ENCODE results near the gene SUN2.
A peak's percentile ranks its signal among the peaks of the same experiment; 100 is the strongest.

Gene SUN2

GRCh38 chr22:38756711-38757463, 1.1 kb upstream of the SUN2 start:
- TF ChIP-seq ZFX (IDR thresholded peaks at IDR 0.05): no peak
- TF ChIP-seq CTCF (conservative IDR thresholded peaks at IDR 0.05): no peak
- H3K27ac ChIP-seq: peak overlapping the region; percentile 94

GRCh38 chr22:38755155-38755910, 465 bp downstream of the SUN2 start:
- peak overlapping the region; percentile 94 for H3K27ac ChIP-seq
- no peak for TF ChIP-seq CTCF (conservative IDR thresholded peaks at IDR 0.05)
- TF ChIP-seq ZFX (IDR thresholded peaks at IDR 0.05): peak; percentile 83; the same call in 1 of the 2 replicates

- TF ChIP-seq CTCF (conservative IDR thresholded peaks at IDR 0.05) (no peak), ZFX (IDR thresholded peaks at IDR 0.05) (no peak)
- H3K27ac ChIP-seq: peak overlapping the region; percentile 94
Observed at GRCh38 chr22:38754751-38755154, 1.0 kb downstream of the SUN2 start.

- H3K27ac ChIP-seq: peak overlapping the region; percentile 94
Observed at GRCh38 chr22:38753948-38754750, 1.6 kb downstream of the SUN2 start.

GRCh38 chr22:38751422-38752346, 4.1 kb downstream of the SUN2 start:
- H3K27ac ChIP-seq: peak overlapping the region; percentile 94
- TF ChIP-seq CTCF (conservative IDR thresholded peaks at IDR 0.05) (no peak), ZFX (IDR thresholded peaks at IDR 0.05) (no peak)

More at GRCh38 chr22:38753948-38754750, 1.6 kb downstream of the SUN2 start:
- TF ChIP-seq ZFX (IDR thresholded peaks at IDR 0.05) (no peak), CTCF (conservative IDR thresholded peaks at IDR 0.05) (no peak)

- peak overlapping the region; percentile 94 for H3K27ac ChIP-seq
- TF ChIP-seq ZFX (IDR thresholded peaks at IDR 0.05) (no peak), CTCF (conservative IDR thresholded peaks at IDR 0.05) (no peak)
Observed at GRCh38 chr22:38751066-38751421, 4.8 kb downstream of the SUN2 start.

All from C4-2B (cell line).